GM23338 (cell line): Measurements from ENCODE around the gene PROX1. TPM values are rescaled to one million over a fixed set of nuclear protein-coding genes. Genes with fewer than 3 reads are reported as not detected.

Experiments used
- ATAC-seq: fragments of 200-7000 bp; cut with Tn5 transposase; 3 replicates; pipeline ENCODE4 v1.9.1; 2020
- DNase-seq: peaks from one replicate; pipeline ENCODE4 v3.0.0-alpha.2; 2015; ENCODE audit warnings: low spot score
- H2AFZ ChIP-seq: fragments of 200-600 bp; sonication (generic); 2 replicates; pipeline ENCODE4 v1.8.0; 2016; ENCODE audit warnings: antibody characterized with exemption, mild to moderate bottlenecking, moderate library complexity
- H3F3A ChIP-seq: fragments of 200-600 bp; sonication (generic); replicated peaks from 2 replicates; pipeline ENCODE4 v1.8.0; 2017; ENCODE audit warnings: antibody characterized with exemption, mixed run types, low read depth
- H3K27ac ChIP-seq: fragments of 200-600 bp; sonication (generic); 2 replicates; pipeline ENCODE4 v1.6.1; 2016; ENCODE audit warnings: low read depth
- H3K27me3 ChIP-seq: fragments of 200-600 bp; sonication (generic); 2 replicates; pipeline ENCODE4 v1.8.0; 2016; ENCODE audit warnings: mild to moderate bottlenecking, mixed run types, moderate library complexity; ENCODE audit not compliant: insufficient read depth
- H3K36me3 ChIP-seq: fragments of 200-600 bp; sonication (generic); 2 replicates; pipeline ENCODE4 v1.8.0; 2016; ENCODE audit warnings: mild to moderate bottlenecking; ENCODE audit not compliant: insufficient read depth
- H3K4me1 ChIP-seq: fragments of 200-600 bp; sonication (generic); 2 replicates; pipeline ENCODE4 v1.8.0; 2016; ENCODE audit warnings: mild to moderate bottlenecking, moderate library complexity; ENCODE audit not compliant: insufficient read depth
- H3K4me2 ChIP-seq: fragments of 200-600 bp; sonication (generic); 2 replicates; pipeline ENCODE4 v1.7.1; 2017; ENCODE audit warnings: mixed run types
- H3K4me3 ChIP-seq: fragments of 200-600 bp; sonication (generic); 2 replicates; pipeline ENCODE4 v1.6.1; 2016; ENCODE audit warnings: mixed run types
- H3K79me2 ChIP-seq: fragments of 200-600 bp; sonication (generic); replicated peaks from 2 replicates; pipeline ENCODE4 v1.8.0; 2017; ENCODE audit warnings: mild to moderate bottlenecking; ENCODE audit not compliant: insufficient read depth
- H3K9me2 ChIP-seq: fragments of 200-600 bp; sonication (generic); 2 replicates; pipeline ENCODE4 v1.8.0; 2017; ENCODE audit not compliant: insufficient read depth
- H4K20me1 ChIP-seq: fragments of 200-600 bp; sonication (generic); replicated peaks from 2 replicates; pipeline ENCODE4 v1.8.0; 2017; ENCODE audit warnings: mild to moderate bottlenecking; ENCODE audit not compliant: insufficient read depth
- H3K27ac Mint-ChIP-seq: 2 replicates; pipeline ENCODE4 v1.8.0; 2020; ENCODE audit warnings: inconsistent platforms, mild to moderate bottlenecking, moderate library complexity, mixed read lengths
- H3K27me3 Mint-ChIP-seq: 3 replicates; pipeline ENCODE4 v1.8.0; 2022; ENCODE audit warnings: low read depth, mild to moderate bottlenecking, moderate library complexity, mixed read lengths, inconsistent platforms; ENCODE audit not compliant: insufficient read depth, poor library complexity
- H3K36me3 Mint-ChIP-seq: 3 replicates; pipeline ENCODE4 v1.8.0; 2021; ENCODE audit warnings: low read depth, mild to moderate bottlenecking, inconsistent platforms, moderate library complexity, mixed read lengths
- H3K4me1 Mint-ChIP-seq: 3 replicates; pipeline ENCODE4 v1.8.0; 2020; ENCODE audit warnings: mild to moderate bottlenecking, inconsistent platforms, mixed read lengths
- H3K4me3 Mint-ChIP-seq: 3 replicates; pipeline ENCODE4 v1.8.0; 2021; ENCODE audit warnings: moderate library complexity, mild to moderate bottlenecking, inconsistent platforms, mixed read lengths
- H3K9me3 Mint-ChIP-seq: 3 replicates; pipeline ENCODE4 v1.8.0; 2020; ENCODE audit warnings: moderate library complexity, mild to moderate bottlenecking, inconsistent platforms, mixed read lengths
- CREB1 ChIP-seq: fragments of 250-450 bp; sonication (Bioruptor Pico); IDR thresholded peaks from 2 replicates; pipeline ENCODE4 v1.5.0; 2020; ENCODE audit warnings: low read depth, mild to moderate bottlenecking, moderate library complexity
- CTCF ChIP-seq, 2 experiments: fragments of 200-600 bp in 1 of 2; sonication (generic) in 1 of 2; conservative IDR thresholded peaks; 2 replicates each; pipeline versions ENCODE4 v1.5.1 to v1.6.1; 2016 to 2017; ENCODE audit warnings: antibody characterized with exemption in 2 of 2, low read depth in 2 of 2, mild to moderate bottlenecking in 2 of 2, moderate library complexity in 1 of 2
- ETS1 ChIP-seq: IDR thresholded peaks from 2 replicates; pipeline ENCODE4 v1.6.1; 2016; ENCODE audit warnings: antibody characterized with exemption
- EZH2 ChIP-seq: fragments of 200-600 bp; sonication (generic); IDR thresholded peaks from one replicate; pipeline ENCODE4 v1.8.0; 2017; ENCODE audit warnings: antibody characterized with exemption, mild to moderate bottlenecking, low read depth; ENCODE audit not compliant: unreplicated experiment
- EZH2phosphoT487 ChIP-seq: fragments of 200-600 bp; sonication (generic); IDR thresholded peaks from one replicate; pipeline ENCODE4 v1.8.1; 2018; ENCODE audit warnings: antibody characterized with exemption; ENCODE audit not compliant: unreplicated experiment
- JUNB ChIP-seq: IDR thresholded peaks from one replicate; pipeline ENCODE4 v1.6.1; 2016; ENCODE audit warnings: antibody characterized with exemption; ENCODE audit not compliant: unreplicated experiment
- NANOG ChIP-seq: IDR thresholded peaks from 2 replicates; pipeline ENCODE4 v1.6.1; 2016; ENCODE audit warnings: antibody characterized with exemption, borderline replicate concordance
- POLR2AphosphoS5 ChIP-seq: IDR thresholded peaks from 2 replicates; pipeline ENCODE4 v1.6.1; 2016; ENCODE audit warnings: antibody characterized with exemption, low read depth
- REST ChIP-seq: IDR thresholded peaks from one replicate; pipeline ENCODE4 v1.6.1; 2018; ENCODE audit warnings: antibody characterized with exemption; ENCODE audit not compliant: unreplicated experiment
- STAT1 ChIP-seq: IDR thresholded peaks from one replicate; pipeline ENCODE4 v1.6.1; 2016; ENCODE audit warnings: antibody characterized with exemption; ENCODE audit not compliant: unreplicated experiment
- ZNF114 ChIP-seq: fragments of 250-450 bp; sonication (Bioruptor Pico); IDR thresholded peaks from 2 replicates; pipeline ENCODE4 v1.5.0; 2020; ENCODE audit warnings: mild to moderate bottlenecking, moderate library complexity
- ZNF331 ChIP-seq: fragments of 250-450 bp; sonication (Bioruptor Pico); IDR thresholded peaks from 2 replicates; pipeline ENCODE4 v1.5.0; 2020; ENCODE audit warnings: low read depth, mild to moderate bottlenecking, moderate library complexity
- ZNF462 ChIP-seq: fragments of 250-450 bp; sonication (Bioruptor Pico); IDR thresholded peaks from 2 replicates; pipeline ENCODE4 v1.5.0; 2020; ENCODE audit warnings: mild to moderate bottlenecking, moderate library complexity
- polyA plus RNA-seq: library from polyadenylated mRNA; unstranded; fragments of >200 nt; fragmentation: Nextera tagmentation; extraction: Ambion mirVana; gene quantifications from 2 replicates; pipeline ENCODE4 v1.2.1, GENCODE V29; 2016
- total RNA-seq: library from RNA; depleted of rRNA; stranded (reverse); fragments of >200 nt; shearing (Covaris generic); gene quantifications from 2 replicates; pipeline ENCODE4 v1.2.3, GENCODE V29; 2014

The PROX1 gene
- total and polyA plus RNA-seq, 2 experiments from 2014 or later, result 0.49 to 0.66 TPM

GRCh38 chr1:213999732-214000131, 12.0 kb downstream of the PROX1 start:
- DNase-seq, result no peak
- Histone ChIP-seq H3K4me3 (no peak overlapping the region), H4K20me1 (no peaks in the 10 kb centered on the region), H3F3A (no peaks in the 10 kb centered on the region), H3K9me2 (no peaks in the 10 kb centered on the region), H2AFZ (no peak overlapping the region), H3K36me3 (no peaks in the 10 kb centered on the region), H3K27ac (no peak overlapping the region), H3K4me2 (no peak overlapping the region), H3K79me2 (no peaks in the 10 kb centered on the region), H3K4me1 (peaks cover 16% of the 10 kb centered on the region), H3K27me3 (no peaks in the 10 kb centered on the region)
- H3K9me3 Mint-ChIP-seq, result no peaks in the 10 kb centered on the region
- H3K27ac Mint-ChIP-seq, result no peak overlapping the region
- ATAC-seq, result no peak
- H3K4me3 Mint-ChIP-seq, result no peak overlapping the region
- TF ChIP-seq ZNF331 (CRISPR knock-in tag) (no peak), JUNB (no peak), POLR2AphosphoS5 (no peak), REST (no peak), STAT1 (no peak), EZH2 (no peak), CTCF (conservative IDR thresholded peaks at IDR 0.05; ENCODE audit: low read depth in 2 of 2) (no peak), CREB1 (CRISPR knock-in tag) (no peak), EZH2phosphoT487 (no peak), ZNF462 (no peak), ZNF114 (CRISPR knock-in tag) (no peak), NANOG (no peak), ETS1 (no peak)
- H3K27me3 Mint-ChIP-seq, result peaks cover 3% of the 10 kb centered on the region
- H3K36me3 Mint-ChIP-seq, result no peaks in the 10 kb centered on the region
- peaks cover 18% of the 10 kb centered on the region for H3K4me1 Mint-ChIP-seq
